ENCODE data around the gene HRH3.

Gene HRH3

GRCh38 chr20:62219992-62220665 is at the start of gene HRH3:
TSS of gene HRH3 (minus strand) at chr20:62220278. CDS start at chr20:62219970, 308 bp downstream.
- no peak for DNase-seq (ENCODE audit: low read depth)

DNA sequence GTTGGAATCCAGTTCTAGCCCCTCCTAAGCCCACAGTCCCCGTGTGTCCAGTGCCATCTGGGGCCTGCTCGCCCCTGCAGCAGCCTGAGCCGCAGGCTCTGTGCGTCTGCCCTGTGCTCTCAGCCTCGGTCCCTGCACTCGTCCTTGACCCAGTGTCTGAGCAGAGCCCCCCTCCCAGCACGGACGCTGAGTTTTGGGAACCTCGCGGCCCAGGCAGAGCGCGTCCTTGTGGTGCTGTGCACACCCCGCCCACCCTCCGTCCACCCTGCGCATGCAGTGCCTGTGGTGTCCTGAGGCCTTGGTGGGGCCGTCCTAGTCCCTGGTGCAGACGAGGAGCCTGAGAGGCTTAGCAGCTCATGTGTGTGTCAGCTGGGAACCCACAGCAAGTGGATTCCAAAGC is 49.8 kb upstream of the HRH3 start:
- no peak for DNase-seq (ENCODE audit: low read depth)

DNA sequence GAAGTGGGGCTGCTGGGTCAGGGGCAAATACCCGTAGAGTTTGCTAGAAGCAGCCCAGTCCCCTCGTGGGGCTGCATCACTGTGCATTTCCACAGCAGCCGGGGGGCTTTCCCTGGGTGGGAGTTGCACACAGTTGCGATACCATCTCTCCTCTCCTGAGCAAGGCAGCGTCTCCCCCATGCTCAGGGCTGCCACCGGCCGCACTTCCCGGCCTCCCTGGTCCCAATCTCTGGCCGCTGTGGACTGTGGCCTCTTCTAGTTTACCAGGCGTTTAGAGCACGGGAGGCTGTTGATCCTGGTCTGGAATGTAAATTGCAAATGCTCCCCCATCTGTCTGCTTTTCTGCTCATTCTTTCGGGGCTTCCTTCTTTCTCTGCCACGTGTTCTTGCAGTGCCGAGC is 49.3 kb upstream of the HRH3 start:
- DNase-seq (ENCODE audit: low read depth): no peak

- no peak for DNase-seq (ENCODE audit: low read depth)
Measured at GRCh38 chr20:62268228-62268900, 48.3 kb upstream of the HRH3 start.

- DNase-seq (ENCODE audit: low read depth): no peak
Measured at GRCh38 chr20:62267543-62267942, 47.5 kb upstream of the HRH3 start.

- no peak for DNase-seq (ENCODE audit: low read depth)
Measured at GRCh38 chr20:62266851-62267250, 46.8 kb upstream of the HRH3 start.

- DNase-seq (ENCODE audit: low read depth): no peak
Measured at GRCh38 chr20:62266340-62266739, 46.3 kb upstream of the HRH3 start.

- DNase-seq (ENCODE audit: low read depth): no peak
Measured at GRCh38 chr20:62265365-62265764, 45.3 kb upstream of the HRH3 start.

DNA sequence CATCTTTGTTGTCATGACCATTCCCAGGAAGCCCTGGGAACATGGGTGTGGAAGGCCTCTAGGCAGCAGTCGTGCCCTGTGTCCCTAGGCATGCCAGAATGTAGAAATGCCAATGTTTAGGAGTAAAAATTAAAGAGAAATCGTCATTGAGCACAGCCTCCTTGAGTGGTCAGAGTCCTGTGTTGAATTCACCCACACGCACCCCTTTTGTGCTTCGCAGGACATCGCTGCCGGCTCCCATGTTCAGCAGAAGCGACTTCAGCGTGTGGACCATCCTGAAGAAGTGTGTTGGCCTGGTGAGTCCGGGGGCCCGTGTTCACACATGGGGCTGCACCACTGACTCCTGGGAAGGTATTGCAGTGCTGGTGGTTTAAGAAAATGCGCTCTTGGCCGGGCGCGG is 43.3 kb upstream of the HRH3 start:
- no peak for DNase-seq (ENCODE audit: low read depth)

DNA sequence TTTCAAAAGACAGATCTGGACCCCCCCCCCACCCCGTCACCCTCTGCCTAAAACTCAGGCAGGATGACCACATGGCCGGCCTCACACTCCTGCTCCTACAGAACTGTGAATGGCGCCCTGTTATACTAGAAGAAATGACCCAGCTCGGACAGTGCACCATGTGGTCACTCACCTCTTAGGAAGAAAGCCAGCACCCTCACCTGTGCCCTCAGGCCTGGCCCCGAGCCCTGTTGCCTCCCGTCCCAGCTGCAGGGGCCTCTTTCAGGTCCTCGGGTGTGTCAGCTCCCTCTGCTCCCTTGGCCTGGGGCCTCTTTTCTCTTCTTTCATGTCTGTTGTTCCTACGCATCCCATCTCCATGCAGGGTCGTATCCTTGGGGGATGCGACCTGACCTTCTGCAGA is 42.0 kb upstream of the HRH3 start:
- no peak for DNase-seq (ENCODE audit: low read depth)

DNA sequence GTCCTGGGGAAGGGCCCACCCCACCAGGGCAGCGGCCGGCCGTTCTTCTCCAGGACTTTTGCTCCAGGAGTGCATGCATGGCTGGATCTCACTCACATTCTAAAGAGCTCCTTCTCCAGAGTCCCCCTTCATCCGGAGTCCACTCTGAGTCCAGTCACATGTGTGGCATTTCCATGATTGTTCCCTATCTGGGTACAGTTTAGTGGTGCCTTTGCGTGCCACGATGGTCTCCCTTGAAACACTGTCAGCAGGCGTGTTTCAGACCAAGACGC is 39.2 kb upstream of the HRH3 start:
- DNase-seq (ENCODE audit: low read depth): no peak

DNA sequence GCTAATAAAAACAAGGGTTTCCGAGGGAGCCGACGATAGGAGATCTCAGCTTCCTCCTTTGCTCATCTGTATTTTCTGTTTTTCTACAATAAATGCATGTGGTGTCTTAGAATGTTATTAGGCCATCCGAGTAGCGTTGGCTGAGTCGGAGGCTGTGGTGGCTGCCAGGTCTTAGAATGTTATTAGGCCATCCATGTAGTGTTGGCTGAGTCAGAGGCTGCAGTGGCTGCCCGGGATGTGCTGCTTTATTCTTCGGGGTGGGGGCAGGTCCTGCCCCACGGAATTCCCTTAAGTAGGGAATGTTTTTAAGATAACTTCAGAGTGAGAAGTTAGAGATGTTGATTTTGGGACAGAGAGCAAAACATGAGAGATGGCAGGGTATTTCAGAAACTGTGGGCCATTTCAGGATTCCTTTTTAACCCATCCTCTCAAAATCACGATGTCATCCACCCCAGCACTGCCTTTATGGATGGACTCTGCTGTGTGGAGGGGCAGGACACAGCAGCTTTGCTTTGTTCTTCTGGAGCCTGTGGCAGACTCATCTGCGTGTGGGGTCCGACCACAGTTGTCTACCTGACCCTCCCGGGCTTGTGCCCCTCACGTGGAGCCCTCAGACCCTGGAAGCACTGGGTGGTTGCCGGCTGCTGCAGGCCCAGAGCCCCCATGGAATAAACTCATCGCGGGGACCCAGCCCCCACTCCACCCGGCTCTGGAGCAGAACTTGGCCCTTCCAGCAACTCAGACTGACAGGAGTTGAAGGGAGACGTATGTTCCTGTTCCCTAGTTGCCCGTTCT is 38.6 kb upstream of the HRH3 start:
- no peak for DNase-seq (ENCODE audit: low read depth)

DNA sequence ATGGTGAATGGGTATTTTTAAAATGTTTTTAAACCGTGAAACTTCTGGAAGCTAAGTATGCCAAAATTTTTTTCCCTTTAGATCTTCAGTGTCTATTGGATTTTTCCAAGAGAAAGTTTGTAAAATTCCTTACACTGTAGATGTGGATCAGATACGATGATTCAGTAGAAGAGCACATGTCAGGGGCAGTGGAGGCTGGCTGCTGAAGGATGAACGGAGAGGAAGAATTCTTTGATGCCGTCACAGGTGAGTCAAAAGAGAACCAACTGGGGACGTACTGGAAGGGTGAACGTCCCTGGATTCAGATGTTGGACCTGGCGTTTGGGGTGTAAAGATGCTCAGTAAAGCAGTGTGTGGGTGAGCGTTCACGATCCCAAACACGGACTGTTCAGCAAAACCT is 35.9 kb upstream of the HRH3 start:
- DNase-seq (ENCODE audit: low read depth): no peak

- DNase-seq (ENCODE audit: low read depth): no peak
Measured at GRCh38 chr20:62254021-62254724, 34.1 kb upstream of the HRH3 start.

DNA sequence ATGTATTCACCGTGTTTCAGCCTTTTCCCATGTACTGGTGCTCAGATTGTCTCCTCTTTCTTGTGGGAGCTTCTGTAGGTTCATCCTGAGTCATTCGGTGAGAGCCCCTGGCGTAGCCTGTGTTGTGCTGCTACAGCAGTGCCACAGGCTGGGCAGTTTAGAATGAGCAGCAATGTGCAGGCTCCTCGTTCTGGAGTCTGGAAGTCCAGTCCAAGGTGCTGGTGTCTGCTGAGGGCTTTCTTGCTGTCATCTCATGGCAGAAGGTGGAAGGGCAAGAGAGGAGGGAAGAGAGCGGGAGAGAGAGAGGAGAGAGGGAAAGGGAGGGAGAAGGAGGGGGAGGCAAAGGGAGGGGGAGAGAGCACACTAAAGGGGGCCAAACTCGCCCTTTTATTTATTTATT is 33.3 kb upstream of the HRH3 start:
- DNase-seq (ENCODE audit: low read depth): no peak

GRCh38 chr20:62252342-62252966 is 32.4 kb upstream of the HRH3 start:
- no peak for DNase-seq (ENCODE audit: low read depth)

GRCh38 chr20:62248890-62249560 is 28.9 kb upstream of the HRH3 start:
- DNase-seq (ENCODE audit: low read depth): no peak

DNA sequence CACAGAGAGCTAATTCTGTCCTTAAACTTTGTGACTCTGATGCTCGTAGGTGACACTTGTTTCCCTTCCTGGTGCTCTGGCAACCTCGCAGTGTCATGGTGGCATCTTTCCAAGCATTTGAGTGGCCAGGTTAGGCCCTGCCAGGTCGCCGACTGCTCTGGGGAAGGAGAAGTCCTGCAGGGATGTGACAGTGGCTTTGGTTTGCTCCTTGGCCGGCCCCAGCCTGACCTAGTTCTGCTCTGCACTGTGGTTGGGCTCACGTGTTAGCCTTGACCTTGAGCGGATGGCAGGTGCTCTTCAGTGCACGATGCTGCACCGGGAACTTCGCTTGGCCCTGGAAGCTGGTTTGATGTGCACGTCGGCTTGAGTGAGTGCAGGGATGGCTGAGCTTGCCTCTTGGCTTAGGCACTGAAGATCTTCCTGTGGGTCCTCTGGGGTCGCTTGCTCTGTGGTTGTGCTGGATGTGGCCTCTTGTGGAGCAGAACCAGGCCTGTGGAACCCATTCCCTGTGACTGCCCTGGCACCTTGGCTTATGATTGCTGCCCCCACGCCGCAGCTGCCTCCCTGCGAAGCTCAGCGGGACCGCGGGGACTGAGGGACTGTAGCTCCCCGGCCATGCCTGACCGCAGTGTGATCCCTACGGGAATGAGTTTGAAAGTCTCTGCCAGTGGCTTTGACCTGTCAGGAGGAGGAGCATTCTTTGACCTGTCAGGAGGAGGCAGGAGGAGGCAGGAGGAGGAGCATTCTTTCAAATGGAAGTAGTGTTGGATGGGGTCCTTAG is 27.0 kb upstream of the HRH3 start:
- DNase-seq (ENCODE audit: low read depth): no peak

DNA sequence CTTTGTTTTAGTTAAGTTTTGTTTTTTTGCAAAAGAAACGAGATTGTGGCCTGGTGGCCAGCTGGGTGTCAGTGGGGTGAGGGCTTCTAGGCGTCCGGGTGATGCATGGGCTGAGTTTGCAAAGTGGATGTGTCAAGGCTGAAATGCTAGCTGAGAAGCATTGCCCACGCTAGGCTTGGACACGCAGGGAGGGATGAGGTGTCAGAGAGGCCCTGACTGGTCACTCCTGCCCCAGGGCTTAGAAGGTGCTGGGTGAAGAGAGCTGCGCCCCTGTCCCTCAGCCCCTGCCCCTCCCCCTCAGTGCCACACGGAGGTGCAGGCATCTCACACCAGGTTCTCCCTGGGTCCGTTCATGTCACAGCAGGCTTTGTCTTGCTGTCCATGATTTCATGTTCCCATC is 26.4 kb upstream of the HRH3 start:
- DNase-seq (ENCODE audit: low read depth): no peak

DNA sequence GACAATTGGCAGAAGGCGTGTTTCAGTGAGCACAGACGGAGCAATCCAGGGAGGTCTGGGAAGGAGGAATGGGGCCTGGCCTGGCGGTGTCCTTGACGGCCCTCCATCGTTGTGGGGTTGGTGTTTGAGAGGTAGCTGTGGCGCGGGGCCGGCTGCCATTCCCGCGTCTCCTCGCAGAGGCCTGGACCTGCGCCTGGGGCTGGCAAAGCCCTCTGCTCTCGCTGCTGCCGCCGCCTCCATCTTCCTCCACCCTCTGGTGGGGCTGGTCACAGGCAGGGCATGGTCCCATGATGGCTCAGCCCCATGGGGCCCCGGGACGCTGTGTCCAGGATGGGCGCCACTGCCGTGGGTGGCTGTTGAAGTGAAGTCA is 25.8 kb upstream of the HRH3 start:
- DNase-seq (ENCODE audit: low read depth): no peak

DNA sequence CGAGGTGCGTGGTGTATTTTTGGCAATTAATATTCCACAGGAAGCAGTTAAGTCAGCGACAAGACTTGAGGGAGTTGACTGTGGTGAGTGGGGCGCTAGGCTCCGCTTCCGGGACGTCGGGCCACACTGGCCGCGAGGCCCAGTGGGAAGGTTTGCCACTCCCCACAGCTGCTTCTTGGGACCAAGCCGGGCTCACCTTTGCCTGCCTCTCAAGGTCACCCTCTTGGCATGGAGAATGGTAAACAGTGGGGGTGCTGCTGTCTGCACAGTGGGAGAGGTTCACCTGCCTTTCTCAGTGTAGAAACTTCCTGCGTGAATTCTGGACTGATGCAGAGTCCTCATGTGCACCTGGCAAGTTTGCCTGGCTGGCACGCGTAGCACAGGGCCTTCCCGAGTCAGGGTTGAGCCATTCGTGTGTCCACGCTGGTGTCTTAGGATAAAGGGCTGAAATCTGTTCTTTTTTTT is 24.6 kb upstream of the HRH3 start:
- no peak for DNase-seq (ENCODE audit: low read depth)
